ENCODE measurements around the gene VASH1. TPM values are rescaled to one million over a fixed set of nuclear protein-coding genes. Genes with fewer than 3 reads are reported as not detected.

The VASH1 gene
- total RNA-seq, 6 experiments from 2014 or later, result 2.0 to 12.3 (median 4.6) TPM

DNA sequence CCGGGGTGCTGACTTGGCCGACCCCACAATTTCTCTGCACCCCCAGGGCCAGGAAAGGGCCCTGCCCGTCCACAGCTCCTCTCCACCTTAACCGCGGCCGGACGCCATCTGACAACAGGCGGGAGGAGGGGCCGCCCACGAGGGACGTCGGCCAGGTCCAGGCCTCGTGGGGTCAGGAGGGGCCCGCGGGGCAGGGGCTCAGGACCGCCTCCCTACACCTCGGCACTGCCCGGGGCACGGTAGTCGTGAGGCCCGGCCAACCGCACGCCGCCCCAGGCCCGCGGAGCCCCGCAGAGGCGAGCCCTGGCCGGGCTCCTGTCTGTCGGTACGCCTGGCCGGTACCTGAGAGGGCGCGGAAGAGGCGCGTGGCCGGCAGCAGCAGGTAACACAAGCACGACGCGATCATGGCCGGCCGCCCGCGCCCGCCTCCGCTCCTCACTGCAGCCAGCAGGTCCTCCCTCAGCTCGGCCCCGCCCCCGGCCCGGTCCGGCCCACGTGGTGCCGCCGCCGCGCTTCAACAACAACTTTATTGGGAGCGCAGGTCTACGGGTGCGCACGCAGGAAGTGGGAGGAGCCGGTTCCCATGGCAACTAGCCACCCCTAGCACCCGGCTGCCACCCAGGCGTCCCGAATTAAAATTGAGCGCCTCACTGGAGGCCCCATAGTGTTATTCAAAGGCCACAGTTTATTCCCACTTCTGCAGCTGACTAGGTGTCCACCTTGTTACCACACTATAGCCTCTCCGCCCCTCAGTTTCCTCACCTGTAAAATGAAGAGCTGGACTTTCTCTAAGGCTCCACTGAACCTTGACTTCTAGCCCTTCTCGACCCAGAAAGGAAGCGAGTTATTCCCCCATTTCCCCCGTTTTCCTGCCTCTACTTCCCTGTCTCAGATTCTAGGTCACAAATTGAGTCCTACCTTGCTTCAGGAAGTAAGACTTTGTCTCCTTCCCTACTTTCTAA is 51.4 kb downstream of the VASH1 start, which contains the start of gene ANGEL1:
TSS of gene ANGEL1 (minus strand) at position 461 of the 962 bp plus-strand sequence. CDS start at position 406, 55 bp downstream.
- H3K27ac ChIP-seq, result peak within 1 kb of the TSS; percentile 94 to 96 (median 94)
- DNase-seq (peak; percentile 97 to 99 (median 98)), ATAC-seq (peak; percentile 88 to 94 (median 93))
- TF ChIP-seq POLR2A (IDR thresholded peaks at IDR 0.05), result peak; percentile 96
- TF ChIP-seq, protein P1, sequence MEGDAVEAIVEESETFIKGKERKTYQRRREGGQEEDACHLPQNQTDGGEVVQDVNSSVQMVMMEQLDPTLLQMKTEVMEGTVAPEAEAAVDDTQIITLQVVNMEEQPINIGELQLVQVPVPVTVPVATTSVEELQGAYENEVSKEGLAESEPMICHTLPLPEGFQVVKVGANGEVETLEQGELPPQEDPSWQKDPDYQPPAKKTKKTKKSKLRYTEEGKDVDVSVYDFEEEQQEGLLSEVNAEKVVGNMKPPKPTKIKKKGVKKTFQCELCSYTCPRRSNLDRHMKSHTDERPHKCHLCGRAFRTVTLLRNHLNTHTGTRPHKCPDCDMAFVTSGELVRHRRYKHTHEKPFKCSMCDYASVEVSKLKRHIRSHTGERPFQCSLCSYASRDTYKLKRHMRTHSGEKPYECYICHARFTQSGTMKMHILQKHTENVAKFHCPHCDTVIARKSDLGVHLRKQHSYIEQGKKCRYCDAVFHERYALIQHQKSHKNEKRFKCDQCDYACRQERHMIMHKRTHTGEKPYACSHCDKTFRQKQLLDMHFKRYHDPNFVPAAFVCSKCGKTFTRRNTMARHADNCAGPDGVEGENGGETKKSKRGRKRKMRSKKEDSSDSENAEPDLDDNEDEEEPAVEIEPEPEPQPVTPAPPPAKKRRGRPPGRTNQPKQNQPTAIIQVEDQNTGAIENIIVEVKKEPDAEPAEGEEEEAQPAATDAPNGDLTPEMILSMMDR (IDR thresholded peaks at IDR 0.05), result no peak
- peaks cover 0 to 11% (median 4%) of the 10 kb centered on the region in 4 donors for H3K4me1 ChIP-seq
- H3K4me3 ChIP-seq, result peak within 1 kb of the TSS; percentile 52 to 73 (median 63)
- H3K27me3 ChIP-seq, result no peaks in the 10 kb centered on the region
- intact Hi-C loops (cut with DNase I), result no loop called here
- H3K9me3 ChIP-seq, result no peaks in the 10 kb centered on the region
- H3K36me3 ChIP-seq, result peaks cover 0 to 4% (median under 1%) of the 10 kb centered on the region in 4 donors
- 16% methylated on average over 16 of the region's 69 CpGs for WGBS (ENCODE audit: insufficient coverage, low coverage, low lambda C conversion rate, missing lambda C conversion rate)

DNA sequence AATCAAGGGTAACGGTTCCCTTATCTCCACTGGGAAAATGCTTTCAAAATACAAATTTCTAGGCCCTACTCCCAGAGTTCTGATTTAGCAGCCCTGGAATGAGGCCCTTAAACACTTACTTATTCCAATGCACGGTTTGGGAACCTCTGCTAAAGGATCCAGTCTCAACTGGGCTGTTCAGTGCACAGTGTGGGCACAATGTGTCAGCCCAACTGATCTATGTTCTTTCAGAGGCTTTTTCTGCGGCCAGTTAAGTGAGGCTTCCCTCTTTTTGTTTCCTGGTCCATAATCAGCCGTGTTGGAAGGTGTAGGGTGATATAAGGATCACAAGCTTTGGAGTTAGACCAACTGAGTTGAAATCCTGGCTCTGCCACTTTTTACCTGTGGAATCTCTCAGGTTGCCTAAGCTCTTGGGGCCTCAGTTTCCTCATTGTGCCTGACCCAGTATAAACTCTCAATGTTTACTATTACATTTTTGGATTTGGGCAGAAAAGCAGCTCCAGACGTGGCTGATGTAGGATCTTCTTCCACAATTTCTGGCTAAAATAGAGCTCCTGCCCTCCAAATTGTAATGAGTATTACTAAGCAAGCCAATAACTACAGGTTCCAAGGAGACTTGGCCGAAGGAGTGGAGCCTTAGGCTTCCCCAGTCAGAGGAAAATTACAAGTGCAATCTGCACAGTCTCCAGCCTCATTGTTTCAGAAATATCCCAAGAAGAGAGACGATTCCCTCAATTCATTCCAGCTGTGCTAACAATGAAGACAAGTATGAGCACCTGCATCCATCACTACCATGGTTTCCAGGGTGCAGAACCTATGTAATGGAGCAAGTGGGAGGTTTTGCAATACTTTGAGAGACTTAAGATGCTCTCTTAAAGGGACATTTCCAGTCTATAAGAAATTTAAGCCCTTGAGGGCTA is 53.7 kb downstream of the VASH1 start:
- Histone ChIP-seq H3K27me3 (no peaks in the 10 kb centered on the region), H3K4me1 (peaks cover 0 to 10% (median 4%) of the 10 kb centered on the region in 4 donors), H3K27ac (no peak overlapping the region), H3K4me3 (no peak overlapping the region), H3K9me3 (no peaks in the 10 kb centered on the region), H3K36me3 (no peaks in the 10 kb centered on the region)
- no peak for TF ChIP-seq POLR2A (IDR thresholded peaks at IDR 0.05)
- WGBS (ENCODE audit: insufficient coverage, low coverage, low lambda C conversion rate, missing lambda C conversion rate), result 60% methylated on average over 4 of the region's 7 CpGs
- intact Hi-C loops (cut with DNase I), result no loop called here
- no peak for ATAC-seq
- no peak for DNase-seq

DNA sequence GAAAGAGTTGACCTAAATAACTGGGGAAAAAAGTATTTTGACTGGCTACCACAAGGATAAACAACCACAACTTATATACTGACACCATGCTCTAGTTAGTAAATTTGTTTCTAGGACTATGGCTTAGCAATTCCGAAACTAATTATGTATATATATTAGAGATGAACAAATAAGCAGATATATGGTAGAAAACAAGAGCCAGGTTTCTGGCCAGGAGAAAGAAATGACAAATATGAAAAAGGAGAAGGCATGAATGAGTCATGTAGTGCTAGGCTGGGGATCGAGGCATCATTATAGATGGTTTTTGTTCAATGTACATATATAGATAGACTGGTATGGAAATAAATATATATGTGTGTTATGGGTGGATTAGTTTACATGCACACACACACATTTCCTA is 59.4 kb downstream of the VASH1 start:
- ATAC-seq, result no peak
- Histone ChIP-seq H3K4me3 (no peak overlapping the region), H3K36me3 (no peaks in the 10 kb centered on the region), H3K4me1 (no peaks in the 10 kb centered on the region), H3K27me3 (no peaks in the 10 kb centered on the region), H3K9me3 (no peaks in the 10 kb centered on the region), H3K27ac (no peak overlapping the region)
- no peak for DNase-seq
- intact Hi-C loops (cut with DNase I), result no loop called here
- no peak for TF ChIP-seq POLR2A (IDR thresholded peaks at IDR 0.05)
- TF ChIP-seq, protein P1 (IDR thresholded peaks at IDR 0.05), result no peak
- WGBS (ENCODE audit: insufficient coverage, low coverage, low lambda C conversion rate, missing lambda C conversion rate), result 84% methylated on average over 2 of the region's 2 CpGs

DNA sequence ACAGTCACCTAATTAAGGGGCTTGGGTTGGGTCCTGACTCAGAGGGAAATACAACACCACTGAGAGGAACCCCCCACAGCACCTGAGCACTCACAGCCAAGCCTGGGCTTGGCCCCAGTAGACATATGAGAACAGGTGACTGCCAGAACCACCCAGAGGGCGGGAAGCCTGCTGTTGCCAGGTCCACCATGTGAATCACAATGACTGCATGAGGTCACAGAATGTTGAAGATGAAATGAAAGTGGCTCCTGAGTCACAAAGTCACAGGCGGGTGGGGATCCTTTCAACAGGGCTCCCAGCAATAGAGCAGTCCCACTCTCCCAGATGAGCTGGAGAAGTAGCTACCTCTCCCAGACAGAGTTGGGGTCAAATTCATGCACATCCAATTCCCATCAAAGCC is 64.9 kb downstream of the VASH1 start, which contains the start of gene LRRC74A:
TSS of gene LRRC74A (plus strand) at position 287 of the 400 bp plus-strand sequence. CDS start 290 bp downstream, outside the sequence.
- ATAC-seq, result no peak
- peaks cover 0 to 6% (median under 1%) of the 10 kb centered on the region in 4 donors for H3K4me1 ChIP-seq
- no peaks in the 10 kb centered on the region for H3K27me3 ChIP-seq
- WGBS (ENCODE audit: insufficient coverage, low coverage, low lambda C conversion rate, missing lambda C conversion rate), result 80% methylated on average over 2 of the region's 2 CpGs
- H3K36me3 ChIP-seq, result no peaks in the 10 kb centered on the region
- intact Hi-C loops (cut with DNase I), result no loop called here
- no peak for DNase-seq
- H3K27ac ChIP-seq, result no peak within 1 kb of the TSS
- no peaks in the 10 kb centered on the region for H3K9me3 ChIP-seq
- TF ChIP-seq, protein P1 (IDR thresholded peaks at IDR 0.05), result no peak
- no peak for TF ChIP-seq POLR2A (IDR thresholded peaks at IDR 0.05)
- no peak within 1 kb of the TSS for H3K4me3 ChIP-seq
